GM12874 (cell line): ENCODE results near the gene PUS1.

Experiments
- CTCF ChIP-seq: IDR thresholded peaks from 2 replicates; pipeline ENCODE4 v1.5.1; 2011; ENCODE audit warnings: low read depth, mild to moderate bottlenecking, control low read depth, low read length, moderate library complexity; ENCODE audit not compliant: insufficient read depth

PUS1 gene

DNA sequence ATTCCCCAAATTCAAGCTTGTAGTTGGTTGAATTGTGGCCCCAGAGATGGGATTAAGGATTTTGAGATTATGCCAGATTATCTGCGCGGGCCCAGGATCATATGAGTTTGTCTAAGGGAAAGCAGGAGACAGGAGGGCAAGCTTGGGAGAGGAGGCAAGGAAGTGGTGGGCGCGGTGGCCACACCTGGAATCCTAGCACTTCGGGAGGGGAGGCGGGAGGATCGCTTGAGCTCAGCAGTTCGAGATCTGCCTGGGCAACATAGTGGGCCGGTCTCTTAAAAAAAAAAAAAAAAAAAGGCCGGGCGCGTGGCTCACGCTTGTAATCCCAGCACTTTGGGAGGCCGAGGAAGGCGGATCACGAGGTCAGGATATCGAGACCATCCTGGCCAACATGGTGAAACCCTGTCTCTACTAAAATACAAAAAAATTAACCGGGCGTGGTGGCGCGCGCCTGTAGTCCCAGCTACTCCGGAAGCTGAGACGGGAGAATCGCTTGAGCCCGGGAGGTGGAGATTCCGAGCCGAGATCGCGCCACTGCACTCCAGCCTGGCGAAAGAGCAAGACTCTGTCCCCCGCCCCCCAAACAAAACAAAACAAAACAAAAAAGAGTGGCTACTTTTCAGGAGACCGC, 881 bp upstream of the PUS1 start:
- no peak for TF ChIP-seq CTCF

- TF ChIP-seq CTCF = no peak
These were observed 743 bp downstream of the PUS1 start for GRCh38 chr12:131929581-131930456.

DNA sequence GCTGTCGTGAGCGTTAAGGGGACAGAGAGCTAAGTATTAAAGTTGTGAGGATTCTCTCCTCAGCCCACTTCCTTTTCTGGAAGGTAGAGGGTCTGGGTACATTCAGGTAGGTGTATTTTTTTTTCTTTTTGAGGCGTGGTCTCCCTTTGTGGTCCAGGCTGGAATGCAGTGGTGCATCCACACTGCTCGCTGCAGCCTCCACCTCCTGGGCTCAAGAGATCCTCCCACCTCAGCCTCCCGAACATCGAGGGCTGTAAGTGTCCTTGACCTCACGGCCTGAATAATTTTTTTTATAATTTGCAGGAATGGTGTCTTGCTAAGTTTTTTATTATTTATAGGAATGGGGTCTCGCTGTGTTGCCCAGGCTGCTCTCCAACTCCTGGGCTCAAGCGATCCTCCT, 1.4 kb downstream of the PUS1 start:
- no peak for TF ChIP-seq CTCF

GRCh38 chr12:131933387-131933786, 4.3 kb downstream of the PUS1 start:
- no peak for TF ChIP-seq CTCF

DNA sequence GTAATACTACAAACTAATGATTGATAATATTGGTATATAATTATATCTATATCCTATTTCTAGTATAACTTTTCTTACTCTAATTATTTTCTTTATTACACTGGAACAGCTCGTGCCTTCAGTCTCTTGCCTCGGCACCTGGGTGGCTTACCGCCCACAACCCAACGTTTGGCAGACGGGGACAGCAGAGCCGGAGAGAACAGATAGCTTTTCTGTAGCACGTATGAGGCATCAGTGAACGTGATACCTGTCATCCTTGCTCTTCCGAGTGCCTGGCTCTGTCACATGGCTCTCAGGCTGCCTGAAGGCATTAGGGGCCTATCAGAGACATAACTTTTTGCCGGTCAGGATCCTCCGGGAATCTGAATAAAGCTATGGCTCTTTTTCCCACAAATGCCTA, 5.5 kb downstream of the PUS1 start:
- no peak for TF ChIP-seq CTCF

GRCh38 chr12:131938082-131938481, 9.0 kb downstream of the PUS1 start:
- no peak for TF ChIP-seq CTCF

GRCh38 chr12:131939007-131939406, 9.9 kb downstream of the PUS1 start:
- TF ChIP-seq CTCF = no peak
